Measurements from ENCODE around the gene UBAP2L. TPM values are rescaled to one million over a fixed set of nuclear protein-coding genes. Genes with fewer than 3 reads are reported as not detected.
A peak's percentile ranks its signal among the peaks of the same experiment; 100 is the strongest.

UBAP2L gene
- total and polyA plus RNA-seq, 2 donors (not counting 1 experiment from before 2014, with no cell fraction given): 147 to 218 TPM

GRCh38 chr1:154171223-154171583 is 49.6 kb upstream of the UBAP2L start:
- peaks cover 4 to 6% of the 10 kb centered on the region in 2 donors for H3K4me1 ChIP-seq (ENCODE audit: control insufficient read depth in 2 of 2, insufficient read depth in 2 of 2, low read length in 2 of 2)
- no peaks in the 10 kb centered on the region for H3K9me3 ChIP-seq (ENCODE audit: control extremely low read depth in 1 of 3, control insufficient read depth in 2 of 3, insufficient read depth in 1 of 3, low read length in 2 of 3)
- H4K20me1 ChIP-seq (ENCODE audit: control insufficient read depth, insufficient read depth, low read length, poor library complexity, severe bottlenecking): peaks cover 86% of the 10 kb centered on the region
- no peak overlapping the region for H3K4me3 ChIP-seq (ENCODE audit: control extremely low read depth in 1 of 5, extremely low read depth in 1 of 5, insufficient read depth in 1 of 5, low read depth in 2 of 5, low read length in 4 of 5)
- H3K9ac ChIP-seq (ENCODE audit: low read length): no peak overlapping the region
- no peaks in the 10 kb centered on the region for H3K27me3 ChIP-seq (replicated peaks in 1 of 4; ENCODE audit: control extremely low read depth in 1 of 4, control insufficient read depth in 3 of 4, insufficient read depth in 4 of 4, low read length in 3 of 4)
- Mint-ChIP-seq H3K27me3 (no peaks in the 10 kb centered on the region), H3K9me3 (ENCODE audit: insufficient read depth) (no peaks in the 10 kb centered on the region), H3K27ac (no peak overlapping the region), H3K4me1 (peaks cover 18% of the 10 kb centered on the region), H3K4me3 (no peak overlapping the region)
- H3K79me2 ChIP-seq (ENCODE audit: control insufficient read depth, insufficient read depth, low read length): peaks cover 83% of the 10 kb centered on the region
- intact Hi-C loops (cut with micrococcal nuclease): no loop called here
- no CpG with 5 or more reads among the region's 4 CpGs for WGBS (ENCODE audit: insufficient coverage)
- TF ChIP-seq CTCF (IDR thresholded peaks at IDR 0.05): no peak
- TF ChIP-seq EZH2 (IDR thresholded peaks at IDR 0.05; ENCODE audit: borderline replicate concordance, insufficient read depth, low read depth, low read length, poor library complexity, severe bottlenecking): no peak
- DNase-seq: no peak
- H3K36me3 ChIP-seq (replicated peaks in 1 of 2; ENCODE audit: control extremely low read depth in 1 of 2, control insufficient read depth in 1 of 2, extremely low read depth in 1 of 2, insufficient read depth in 2 of 2, low read length in 1 of 2): peaks cover 47 to 90% of the 10 kb centered on the region in 2 experiments
- H3K27ac ChIP-seq (ENCODE audit: low read length in 2 of 2): peak overlapping the region in 1 of 2 donors; percentile 18
- H2AFZ ChIP-seq (ENCODE audit: insufficient read depth, low read depth, low read length, poor library complexity, severe bottlenecking): no peak overlapping the region
- CTCF ChIA-PET: interaction anchor here (0.6 kb wide), 1 partner anchor 101 kb away, joined by 4 read pairs; no protein-coding TSS in a partner anchor
- no peak overlapping the region for H3K4me2 ChIP-seq (replicated peaks; ENCODE audit: low read depth, low read length, poor library complexity, severe bottlenecking)
- ATAC-seq (ENCODE audit: low read depth): no peak
- POLR2A ChIA-PET: interaction anchor here (0.7 kb wide), 1 partner anchor 210 kb away, joined by 3 read pairs; no protein-coding TSS in a partner anchor

- Histone ChIP-seq H4K20me1 (ENCODE audit: control insufficient read depth, insufficient read depth, low read length, poor library complexity, severe bottlenecking) (peaks cover 93% of the 10 kb centered on the region), H3K9ac (ENCODE audit: low read length) (no peak overlapping the region), H2AFZ (ENCODE audit: insufficient read depth, low read depth, low read length, poor library complexity, severe bottlenecking) (no peak overlapping the region), H3K36me3 (replicated peaks in 1 of 2; ENCODE audit: control extremely low read depth in 1 of 2, control insufficient read depth in 1 of 2, extremely low read depth in 1 of 2, insufficient read depth in 2 of 2, low read length in 1 of 2) (peaks cover 47 to 88% of the 10 kb centered on the region in 2 experiments), H3K79me2 (ENCODE audit: control insufficient read depth, insufficient read depth, low read length) (peaks cover 89% of the 10 kb centered on the region), H3K27ac (ENCODE audit: low read length in 2 of 2) (peak overlapping the region in 1 of 2 donors; percentile 29), H3K4me3 (ENCODE audit: control extremely low read depth in 1 of 5, extremely low read depth in 1 of 5, insufficient read depth in 1 of 5, low read depth in 2 of 5, low read length in 4 of 5) (no peak overlapping the region), H3K9me3 (ENCODE audit: control extremely low read depth in 1 of 3, control insufficient read depth in 2 of 3, insufficient read depth in 1 of 3, low read length in 2 of 3) (no peaks in the 10 kb centered on the region), H3K27me3 (replicated peaks in 1 of 4; ENCODE audit: control extremely low read depth in 1 of 4, control insufficient read depth in 3 of 4, insufficient read depth in 4 of 4, low read length in 3 of 4) (no peaks in the 10 kb centered on the region), H3K4me1 (ENCODE audit: control insufficient read depth in 2 of 2, insufficient read depth in 2 of 2, low read length in 2 of 2) (peaks cover 10 to 12% of the 10 kb centered on the region in 2 donors), H3K4me2 (replicated peaks; ENCODE audit: low read depth, low read length, poor library complexity, severe bottlenecking) (no peak overlapping the region)
- TF ChIP-seq CTCF (IDR thresholded peaks at IDR 0.05): no peak
- no peak for TF ChIP-seq EZH2 (IDR thresholded peaks at IDR 0.05; ENCODE audit: borderline replicate concordance, insufficient read depth, low read depth, low read length, poor library complexity, severe bottlenecking)
- Mint-ChIP-seq H3K9me3 (ENCODE audit: insufficient read depth) (no peaks in the 10 kb centered on the region), H3K4me1 (peaks cover 23% of the 10 kb centered on the region), H3K27me3 (no peaks in the 10 kb centered on the region), H3K27ac (no peak overlapping the region), H3K4me3 (no peak overlapping the region)
- ATAC-seq (ENCODE audit: low read depth) (no peak), DNase-seq (no peak)
- WGBS (ENCODE audit: insufficient coverage): 100% methylated on average over 2 of the region's 5 CpGs
- POLR2A ChIA-PET: no interaction called here
- CTCF ChIA-PET: interaction anchor here (0.6 kb wide), 1 partner anchor 100 kb away, joined by 4 read pairs; no protein-coding TSS in a partner anchor
- intact Hi-C loops (cut with micrococcal nuclease): no loop called here
These were observed 48.9 kb upstream of the UBAP2L start for GRCh38 chr1:154171880-154172279.
